HG02840 (cell line): Measurements from ENCODE around the gene SLC27A2.
"Not testable (repeated sequence)": the region's sequence is repeated elsewhere in the genome, so short reads cannot be mapped to it uniquely, and the experiment has no call there.

Source experiments
- ATAC-seq: cut with Tn5 transposase; IDR thresholded peaks from one replicate; pipeline ENCODE4 v1.9.1; 2021; ENCODE audit warnings: mild to moderate bottlenecking, moderate library complexity, moderate number of reproducible peaks; ENCODE audit not compliant: unreplicated experiment, low FRiP score

SLC27A2 gene

DNA sequence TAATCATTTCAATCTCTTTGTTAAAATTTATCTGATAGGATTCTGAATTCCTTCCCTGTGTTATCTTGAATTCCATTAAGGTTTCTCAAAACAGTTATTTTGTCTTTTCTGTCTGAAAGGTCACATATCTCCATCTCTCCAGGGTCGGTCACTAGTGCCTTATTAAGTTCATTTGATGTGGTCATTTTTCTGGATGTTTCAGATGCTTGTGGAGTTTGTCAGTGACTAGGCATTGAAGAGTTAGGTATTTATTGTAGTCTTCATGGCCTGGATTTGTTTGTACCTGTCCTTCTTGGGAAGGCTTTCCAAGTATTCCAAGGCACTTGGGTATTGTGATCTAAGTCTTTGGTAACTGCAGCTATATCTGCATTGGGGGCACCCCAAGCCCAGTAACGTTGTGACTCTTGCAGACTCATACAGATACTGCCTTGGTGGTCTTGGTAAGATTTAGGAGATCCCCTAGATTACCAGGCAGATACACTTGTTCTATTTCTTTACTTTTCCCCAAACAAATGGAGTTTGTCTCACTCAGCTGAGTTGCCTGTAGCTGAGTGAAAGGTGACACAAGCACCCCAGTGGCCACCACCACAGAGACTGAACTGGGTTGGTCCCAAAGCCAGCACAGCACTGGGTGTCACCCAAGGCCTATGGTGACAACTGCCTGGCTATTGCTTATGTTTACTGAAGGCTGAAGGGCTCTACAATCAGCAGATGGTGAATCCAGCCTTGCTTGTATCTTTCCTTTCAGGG, 18.9 kb upstream of the SLC27A2 start:
- no peak for ATAC-seq

- ATAC-seq, result no peak
These were observed 18.1 kb upstream of the SLC27A2 start for GRCh38 chr15:50163719-50164410.

- no peak for ATAC-seq
These were observed 17.5 kb upstream of the SLC27A2 start for GRCh38 chr15:50164458-50164857.

DNA sequence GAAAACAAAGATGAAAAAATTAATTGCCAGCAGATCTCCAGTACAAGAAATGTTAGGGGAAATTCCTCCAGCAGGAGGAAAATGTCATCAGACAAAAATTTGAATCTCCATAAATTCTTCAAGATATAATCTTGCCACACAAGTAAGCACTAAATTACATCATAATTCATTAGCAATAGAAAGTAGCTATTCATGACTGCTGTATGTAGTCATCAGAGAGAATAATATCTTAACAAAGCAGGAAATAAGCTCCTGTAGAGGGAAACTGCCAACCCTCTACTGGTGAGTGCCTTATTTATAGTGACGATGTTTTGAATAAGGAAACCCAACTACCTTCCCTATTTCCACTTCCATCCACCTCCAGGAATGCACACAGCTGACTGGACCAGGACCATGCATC, 15.8 kb upstream of the SLC27A2 start:
- ATAC-seq, result no peak

- ATAC-seq, result no peak
These were observed 14.9 kb upstream of the SLC27A2 start for GRCh38 chr15:50167110-50167509.

DNA sequence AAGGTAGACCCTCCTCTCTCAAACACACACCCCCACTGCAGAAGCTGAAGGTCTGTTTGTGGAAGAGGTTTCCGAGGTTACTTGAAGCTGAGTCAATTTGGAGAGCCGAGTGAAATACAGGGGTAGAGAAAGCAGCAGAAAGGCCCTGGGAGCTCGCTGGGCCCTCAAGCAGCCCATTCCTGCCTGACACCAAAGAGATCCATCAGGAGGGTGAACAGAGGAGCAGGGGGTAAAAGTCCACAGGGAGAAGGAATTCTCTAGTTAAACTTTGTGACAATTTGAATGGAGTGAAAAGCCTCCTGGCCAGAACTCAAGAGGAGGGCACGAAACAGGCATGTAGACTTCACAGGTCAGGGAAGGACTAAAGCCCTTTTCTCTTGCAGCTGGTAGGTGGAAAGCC, 13.6 kb upstream of the SLC27A2 start:
- ATAC-seq, result no peak

DNA sequence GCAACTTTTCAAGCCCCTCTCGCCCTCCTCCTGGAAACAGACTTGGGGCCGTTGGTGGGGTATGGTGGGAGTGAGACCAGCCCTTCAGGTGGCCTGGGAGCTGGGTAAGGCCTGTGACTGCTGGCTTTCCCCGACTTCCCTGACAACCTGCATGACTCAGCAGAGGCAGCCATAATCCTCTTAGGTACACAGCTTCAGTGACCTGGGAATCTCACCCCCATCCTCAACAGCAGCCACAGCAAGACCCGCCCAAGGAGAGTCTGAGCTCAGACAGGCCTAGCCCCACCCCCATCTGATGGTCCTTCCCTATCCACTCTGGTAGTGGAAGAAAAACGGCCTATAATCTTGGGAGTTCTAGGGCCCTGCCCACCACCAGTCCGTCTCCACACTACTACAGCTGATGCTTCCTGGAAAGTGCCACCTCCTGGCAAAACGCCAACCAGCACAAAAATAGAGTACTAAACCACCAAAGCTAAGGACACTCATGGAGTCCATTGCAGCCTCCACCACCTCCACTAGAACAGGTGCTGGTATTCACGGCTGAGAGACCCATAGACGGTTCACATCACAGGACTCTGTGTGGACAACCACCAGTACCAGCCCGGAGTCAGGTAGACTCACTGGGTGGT, 13.1 kb upstream of the SLC27A2 start:
- no peak for ATAC-seq

DNA sequence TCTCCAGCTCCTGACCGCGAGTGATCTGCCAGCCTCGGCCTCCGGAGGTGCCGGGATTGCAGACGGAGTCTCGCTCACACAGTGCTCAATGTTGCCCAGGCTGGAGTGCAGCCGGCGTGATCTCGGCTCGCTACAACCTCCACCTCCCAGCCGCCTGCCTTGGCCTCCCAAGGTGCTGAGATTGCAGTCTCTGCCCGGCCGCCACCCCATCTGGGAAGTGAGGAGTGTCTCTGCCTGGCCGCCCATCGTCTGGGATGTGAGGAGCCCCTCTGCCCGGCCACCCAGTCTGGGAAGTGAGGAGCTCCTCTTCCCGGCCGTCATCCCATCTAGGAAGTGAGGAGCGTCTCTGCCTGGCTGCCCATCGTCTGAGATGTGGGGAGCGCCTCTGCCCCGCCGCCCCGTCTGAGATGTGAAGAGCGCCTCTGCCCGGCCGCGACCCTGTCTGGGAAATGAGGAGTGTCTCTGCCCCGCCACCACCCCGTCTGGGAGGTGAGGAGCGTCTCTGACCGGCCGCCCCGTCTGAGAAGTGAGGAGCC, 9.6 kb upstream of the SLC27A2 start:
- ATAC-seq, result not testable (repeated sequence)

GRCh38 chr15:50176869-50177268, 5.1 kb upstream of the SLC27A2 start:
- ATAC-seq, result no peak

GRCh38 chr15:50180091-50180490, 1.9 kb upstream of the SLC27A2 start:
- no peak for ATAC-seq

DNA sequence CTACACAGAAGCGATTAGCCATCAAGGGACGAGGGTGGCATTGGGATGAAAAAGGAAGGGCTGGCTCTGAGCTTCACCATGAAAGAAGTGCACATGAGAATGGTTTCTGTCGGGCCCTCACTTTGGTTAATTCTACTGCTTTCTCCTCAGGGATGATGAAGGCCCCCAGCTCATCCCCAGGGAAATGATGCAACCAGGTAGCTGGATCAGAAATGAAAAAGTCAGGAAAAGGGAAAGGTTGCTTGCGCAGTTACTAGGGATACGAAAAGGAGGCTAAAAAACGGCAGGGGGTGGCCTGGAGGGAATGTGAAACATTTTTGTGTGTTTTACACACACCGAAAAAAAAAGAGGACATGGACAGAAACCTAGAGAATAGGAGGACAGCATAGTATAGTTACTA, 1.4 kb upstream of the SLC27A2 start:
- no peak for ATAC-seq

- no peak for ATAC-seq
These were observed 611 bp upstream of the SLC27A2 start for GRCh38 chr15:50181201-50181968.

GRCh38 chr15:50182219-50183013, 420 bp downstream of the SLC27A2 start:
- ATAC-seq, result no peak

- ATAC-seq, result no peak
These were observed 1.3 kb downstream of the SLC27A2 start for GRCh38 chr15:50183112-50183794.

GRCh38 chr15:50184863-50185504, 3.0 kb downstream of the SLC27A2 start:
- no peak for ATAC-seq

DNA sequence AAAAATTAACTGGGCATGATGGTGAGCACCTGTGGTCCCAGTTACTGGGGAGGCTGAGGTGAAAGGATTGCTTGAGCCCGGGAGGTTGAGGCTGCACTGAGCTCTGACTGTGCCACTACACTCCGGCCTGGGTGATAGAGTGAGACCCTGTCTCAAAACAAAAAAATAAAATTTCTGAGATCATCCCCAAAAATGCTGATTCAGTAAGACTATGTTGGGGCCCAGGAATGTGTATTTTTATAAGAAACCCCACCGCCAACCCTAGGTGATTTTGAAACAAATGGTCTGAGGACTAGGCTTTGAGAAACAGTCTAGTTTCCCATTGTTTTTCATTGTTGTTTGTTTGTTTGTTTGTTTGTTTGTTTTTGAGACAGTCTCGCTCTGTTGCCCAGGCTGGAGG, 4.1 kb downstream of the SLC27A2 start:
- ATAC-seq, result no peak

- no peak for ATAC-seq
These were observed 4.8 kb downstream of the SLC27A2 start for GRCh38 chr15:50186752-50187151.

DNA sequence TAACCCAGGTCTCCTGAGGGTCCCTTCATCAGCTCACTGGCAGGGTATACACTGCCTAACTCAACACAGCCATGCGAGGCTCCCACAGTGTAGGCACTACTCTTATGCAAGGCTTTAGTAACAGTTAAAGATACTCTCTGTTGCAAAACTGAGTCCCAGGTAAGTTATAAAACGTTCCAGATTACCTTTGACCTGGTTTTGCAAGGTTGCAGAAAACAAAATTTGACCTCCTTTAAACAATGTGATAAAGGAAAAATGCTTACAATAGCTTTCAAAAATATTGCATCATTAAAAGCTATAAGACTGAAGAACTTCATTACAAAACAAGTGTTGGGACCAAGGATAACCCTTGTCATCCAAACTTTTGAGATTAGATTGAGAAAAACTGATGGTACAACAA, 5.5 kb downstream of the SLC27A2 start:
- no peak for ATAC-seq

- ATAC-seq, result no peak
These were observed 6.0 kb downstream of the SLC27A2 start for GRCh38 chr15:50187997-50188396.
